HepG2 (cell line): Measurements from ENCODE around the gene CPT1A. TPM values are rescaled to one million over a fixed set of nuclear protein-coding genes. Genes with fewer than 3 reads are reported as not detected.
A peak's percentile ranks its signal among the peaks of the same experiment; 100 is the strongest.

Experiments used
- ATAC-seq: fragments of 200-7000 bp; cut with Tn5 transposase; 3 replicates; pipeline ENCODE4 v1.9.1; 2020; ENCODE audit warnings: mild to moderate bottlenecking, moderate library complexity
- BruUV-seq: library from RNA; stranded (reverse); fragments of 400-500 nt; replicated peaks from 2 replicates; lab custom pipeline; 2021; lab: Mats Ljungman, UMichigan
- CTCF ChIA-PET: fragments of 300-600 bp; formaldehyde crosslinking; extraction: SDS; loops from one replicate; lab custom pipeline; 2021; ENCODE audit warnings: low total read pairs, inconsistent platforms, low intra/inter-chr PET ratio; lab: Yijun Ruan, JAX
- POLR2A ChIA-PET: fragments of 350-600 bp; sonication (Branson Sonifier 250); formaldehyde crosslinking; loops from one replicate; lab custom pipeline; 2020; ENCODE audit warnings: antibody characterized with exemption, inconsistent platforms; lab: Yijun Ruan, JAX
- DNase-seq: peaks from one replicate; pipeline ENCODE4 v3.0.0-alpha.2; 2015; ENCODE audit warnings: low spot score
- FAIRE-seq: peaks from 3 replicates; lab custom pipeline; 2011; peaks lifted over from hg19 to GRCh38; lab: Jason Lieb, UNC
- H2AFZ ChIP-seq: one replicate; pipeline ENCODE4 v1.6.1; 2011; ENCODE audit warnings: low read length, inconsistent platforms
- H3K27ac ChIP-seq: fragments of 300-600 bp; 3 replicates; pipeline ENCODE4 v1.8.0; 2011; ENCODE audit warnings: mixed run types, mild to moderate bottlenecking, mixed read lengths, low read length, inconsistent platforms; ENCODE audit not compliant: insufficient read depth; ENCODE audit errors: extremely low read length
- H3K27me3 ChIP-seq, 2 experiments: fragments of 200-600 bp in 1 of 2; 2 replicates in 1 of 2; 3 replicates in 1 of 2; pipeline versions ENCODE4 v1.6.0 to v1.8.0; 2011; ENCODE audit warnings: low read length in 2 of 2, mild to moderate bottlenecking in 2 of 2, moderate library complexity in 2 of 2, inconsistent platforms in 1 of 2; ENCODE audit not compliant: insufficient read depth in 2 of 2, control insufficient read depth in 1 of 2
- H3K36me3 ChIP-seq, 2 experiments: fragments of 200-600 bp in 1 of 2; replicated peaks in 1 of 2; 2 replicates in 1 of 2; 3 replicates in 1 of 2; pipeline versions ENCODE4 v1.5.1 to v1.8.0; 2011; ENCODE audit warnings: low read length in 2 of 2, inconsistent platforms in 1 of 2; ENCODE audit not compliant: insufficient read depth in 2 of 2, control insufficient read depth in 1 of 2
- H3K4me1 ChIP-seq: 2 replicates; pipeline ENCODE4 v1.5.1; 2012; ENCODE audit warnings: low read length, inconsistent platforms; ENCODE audit not compliant: insufficient read depth
- H3K4me2 ChIP-seq: 2 replicates; pipeline ENCODE4 v1.6.0; 2011; ENCODE audit warnings: low read depth, low read length, inconsistent platforms
- H3K4me3 ChIP-seq, 3 experiments: fragments of 200-600 bp in 1 of 3; sonication (generic), shearing (Covaris generic) in 1 of 3; replicated peaks in 1 of 3; 2 replicates each; pipeline ENCODE4 v1.5.1; 2011 to 2016; ENCODE audit warnings: low read length in 3 of 3, inconsistent platforms in 2 of 3, low read depth in 2 of 3, mild to moderate bottlenecking in 2 of 3, control low read depth in 1 of 3, mixed read lengths in 1 of 3; ENCODE audit not compliant: insufficient read depth in 1 of 3
- H3K79me2 ChIP-seq: one replicate; pipeline ENCODE4 v1.6.1; 2011; ENCODE audit warnings: low read length, inconsistent platforms; ENCODE audit not compliant: insufficient read depth
- H3K9ac ChIP-seq: 2 replicates; pipeline ENCODE4 v1.6.0; 2011; ENCODE audit warnings: mild to moderate bottlenecking, low read depth, low read length, inconsistent platforms; ENCODE audit not compliant: insufficient read depth
- H3K9me3 ChIP-seq: 2 replicates; pipeline ENCODE4 v1.5.1; 2012; ENCODE audit warnings: mild to moderate bottlenecking, low read length
- H4K20me1 ChIP-seq: 2 replicates; pipeline ENCODE4 v1.6.0; 2011; ENCODE audit warnings: inconsistent platforms, mild to moderate bottlenecking, low read length, moderate library complexity; ENCODE audit not compliant: insufficient read depth
- AHR ChIP-seq: IDR thresholded peaks from 2 replicates; pipeline ENCODE4 v1.6.1; 2018; ENCODE audit warnings: missing genetic modification reagents, missing compliant biosample characterization
- FLYWCH1 ChIP-seq: sonication (generic); formaldehyde crosslinking; IDR thresholded peaks from 2 replicates; pipeline ENCODE4 v1.8.1; 2023; ENCODE audit warnings: mild to moderate bottlenecking, missing genetic modification reagents
- PCBP2 ChIP-seq: fragments of 200-400 bp; formaldehyde crosslinking; optimal IDR thresholded peaks from 2 replicates; pipeline ENCODE3; 2018; ENCODE audit warnings: low read length, low read depth; ENCODE audit not compliant: poor library complexity, severe bottlenecking
- PHF5A ChIP-seq: IDR thresholded peaks from one replicate; pipeline ENCODE4 v1.6.1; 2018; ENCODE audit warnings: low read depth, missing genetic modification reagents; ENCODE audit not compliant: unreplicated experiment
- SMARCE1 ChIP-seq: fragments of 450-650 bp; IDR thresholded peaks from 2 replicates; pipeline ENCODE4 v1.6.1; 2017; ENCODE audit warnings: borderline replicate concordance
- ZFP36L1 ChIP-seq: sonication (generic); formaldehyde crosslinking; IDR thresholded peaks from 2 replicates; pipeline ENCODE4 v1.8.0; 2022; ENCODE audit warnings: mild to moderate bottlenecking, missing genetic modification reagents, moderate library complexity
- ZIK1 ChIP-seq: sonication (generic); formaldehyde crosslinking; IDR thresholded peaks from 2 replicates; pipeline ENCODE4 v1.5.0; 2020; ENCODE audit warnings: mild to moderate bottlenecking, low read depth, missing genetic modification reagents, borderline replicate concordance
- ZNF570 ChIP-seq: sonication (generic); formaldehyde crosslinking; IDR thresholded peaks from 2 replicates; pipeline ENCODE4 v1.4.0; 2020; ENCODE audit warnings: mild to moderate bottlenecking, missing genetic modification reagents, borderline replicate concordance
- ZNF850 ChIP-seq: sonication (generic); formaldehyde crosslinking; conservative IDR thresholded peaks from 2 replicates; pipeline ENCODE4 v1.9.0; 2021; ENCODE audit warnings: mild to moderate bottlenecking, missing genetic modification reagents
- WGBS: methylation state at CpG from one replicate; pipeline ENCODE4 v1.1.6; 2017; ENCODE audit warnings: low lambda C conversion rate; 5-methylcytosine and 5-hydroxymethylcytosine counted together
- in situ Hi-C: cut with HindIII; loops from 2 replicates; pipeline ENCODE4 v1.10.0; 2017; ENCODE audit warnings: low pct_unique_long_range_greater_than_20kb; ENCODE audit not compliant: extremely low pct_ligation_motif_present
- intact Hi-C: fragments of 100-400 bp; cut with micrococcal nuclease; formaldehyde crosslinking; loops from one replicate; pipeline ENCODE4 v1.10.0; 2022; ENCODE audit not compliant: unreplicated experiment
- polyA plus RNA-seq, 8 experiments: library from polyadenylated mRNA; depleted of rRNA in 3 of 8; stranded (reverse) in 7 of 8; unstranded in 1 of 8; fragments of >200 nt; fragmentation: Illumina TruSeq in 4 of 8; extraction: Trizol in 4 of 8; gene quantifications; 2 replicates each; pipeline versions ENCODE4 v1.2.1 to v1.2.3, GENCODE V29; 2011 to 2016; ENCODE audit warnings: low read depth in 4 of 8, missing spikeins in 1 of 8, mixed read lengths in 1 of 8; ENCODE audit not compliant: insufficient read depth in 1 of 8
- total RNA-seq, 5 experiments: library from RNA; depleted of rRNA; stranded (reverse); fragments of >200 nt; fragmentation: Illumina TruSeq; extraction: Trizol; gene quantifications; 2 replicates each; pipeline ENCODE4 v1.2.3, GENCODE V29; 2016; ENCODE audit warnings: low read depth in 1 of 5
- TF ChIP-seq, protein P1 (sequence below): sonication (generic); formaldehyde crosslinking; IDR thresholded peaks from 2 replicates; pipeline ENCODE4 v1.9.0; 2021; ENCODE audit warnings: missing genetic modification reagents, mild to moderate bottlenecking, borderline replicate concordance

Gene CPT1A
- total and polyA plus RNA-seq, 2 of the 13 experiments (the other 11 are each of a cell fraction or from before 2014, with no cell fraction given) = 7.0 to 7.1 TPM

DNA sequence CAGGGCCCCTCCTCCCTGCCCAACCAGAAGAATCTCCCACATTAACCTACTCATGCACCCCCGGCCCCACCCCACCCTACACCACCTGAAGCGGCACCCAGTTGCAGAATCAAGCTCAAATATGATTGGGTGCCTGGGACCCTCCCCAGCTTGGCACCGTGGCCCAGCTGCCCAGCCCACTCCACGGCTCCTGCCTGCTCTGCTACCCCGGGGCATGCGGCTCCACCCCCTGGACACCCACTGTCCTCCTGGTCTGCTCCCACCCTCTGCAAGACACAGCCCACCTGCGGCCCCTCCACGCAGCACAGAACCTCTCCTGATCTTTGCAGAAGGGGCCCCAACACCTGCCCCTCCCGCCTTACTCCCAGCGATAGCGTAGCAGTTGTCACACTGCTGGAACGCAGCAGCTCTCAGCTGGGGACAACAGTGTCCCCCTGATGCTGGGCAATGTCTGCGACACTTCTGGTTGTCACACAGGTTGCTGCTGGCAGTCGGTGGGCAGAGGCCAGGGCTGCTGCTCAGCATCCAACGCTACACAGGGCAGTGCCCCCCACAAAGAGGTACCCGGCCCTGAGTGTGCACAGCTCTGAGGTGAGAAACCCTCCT is 58.4 kb downstream of the CPT1A start:
- intact Hi-C loops = no loop called here
- WGBS = 97% methylated on average over 10 of the region's 16 CpGs
- H3K36me3 ChIP-seq = peaks cover 0 to 4% of the 10 kb centered on the region in 2 experiments; a peak in 1 of 5 replicates
- no peaks in the 10 kb centered on the region for H3K79me2 ChIP-seq
- ChIA-PET POLR2A (no interaction called here), CTCF (no interaction called here)
- H3K4me3 ChIP-seq = no peak overlapping the region
- ATAC-seq (0 out of 3 replicates have a peak, but pooled peaks have one; percentile 23), FAIRE-seq (no peak), DNase-seq (no peak)
- no peak overlapping the region for H3K27ac ChIP-seq
- TF ChIP-seq ZIK1 (CRISPR knock-in tag) = no peak
- TF ChIP-seq SMARCE1 = no peak
- TF ChIP-seq ZNF570 (CRISPR knock-in tag) = no peak
- TF ChIP-seq AHR = no peak
- no peak for TF ChIP-seq ZNF850 (CRISPR knock-in tag)
- TF ChIP-seq PHF5A (CRISPR knock-in tag) = no peak
- no peak for TF ChIP-seq FLYWCH1 (CRISPR knock-in tag)
- no peak for TF ChIP-seq PCBP2
- TF ChIP-seq ZFP36L1 (CRISPR knock-in tag) = no peak
- TF ChIP-seq, protein P1, sequence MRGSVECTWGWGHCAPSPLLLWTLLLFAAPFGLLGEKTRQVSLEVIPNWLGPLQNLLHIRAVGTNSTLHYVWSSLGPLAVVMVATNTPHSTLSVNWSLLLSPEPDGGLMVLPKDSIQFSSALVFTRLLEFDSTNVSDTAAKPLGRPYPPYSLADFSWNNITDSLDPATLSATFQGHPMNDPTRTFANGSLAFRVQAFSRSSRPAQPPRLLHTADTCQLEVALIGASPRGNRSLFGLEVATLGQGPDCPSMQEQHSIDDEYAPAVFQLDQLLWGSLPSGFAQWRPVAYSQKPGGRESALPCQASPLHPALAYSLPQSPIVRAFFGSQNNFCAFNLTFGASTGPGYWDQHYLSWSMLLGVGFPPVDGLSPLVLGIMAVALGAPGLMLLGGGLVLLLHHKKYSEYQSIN (CRISPR knock-in tag) = no peak
- no peaks in the 10 kb centered on the region for H3K4me1 ChIP-seq
- H3K4me2 ChIP-seq = no peak overlapping the region
- no peak overlapping the region for H3K9ac ChIP-seq
- H4K20me1 ChIP-seq = no peaks in the 10 kb centered on the region
- no peaks in the 10 kb centered on the region for H3K27me3 ChIP-seq
- H2AFZ ChIP-seq = no peak overlapping the region
- no peaks in the 10 kb centered on the region for H3K9me3 ChIP-seq
- no TSS peak for BruUV-seq
- in situ Hi-C loops = no loop called here
